Measurements from ENCODE around the gene EDIL3.

The EDIL3 gene

GRCh38 chr5:84384604-84385575 is at the start of gene EDIL3:
Gene EDIL3, minus strand, starts transcription at chr5:84384880. Its CDS starts 506 bp downstream, at chr5:84384374.
- H3K27me3 ChIP-seq (ENCODE audit: insufficient read depth, low read depth, severe bottlenecking) = no peaks in the 10 kb centered on the region
- DNase-seq = peak; percentile 65
- H3K9me3 ChIP-seq (ENCODE audit: severe bottlenecking) = no peaks in the 10 kb centered on the region
- TF ChIP-seq CTCF (IDR thresholded peaks at IDR 0.05; ENCODE audit: low read depth, low read length) = no peak
- H3K4me3 ChIP-seq (ENCODE audit: low read depth, low read length) = peak within 1 kb of the TSS; percentile 90
- H3K36me3 ChIP-seq = no peaks in the 10 kb centered on the region; the same call in 1 of the 2 replicates
- peak within 1 kb of the TSS; percentile 80 for H3K27ac ChIP-seq

GRCh38 chr5:84433461-84433860 is 48.8 kb upstream of the EDIL3 start:
- Histone ChIP-seq H3K36me3 (no peaks in the 10 kb centered on the region), H3K27ac (no peak overlapping the region), H3K4me3 (ENCODE audit: low read depth, low read length) (no peak overlapping the region), H3K27me3 (ENCODE audit: insufficient read depth, low read depth, severe bottlenecking) (no peaks in the 10 kb centered on the region), H3K9me3 (ENCODE audit: severe bottlenecking) (no peaks in the 10 kb centered on the region)
- no peak for DNase-seq
- TF ChIP-seq CTCF (IDR thresholded peaks at IDR 0.05; ENCODE audit: low read depth, low read length) = no peak

- no peak for DNase-seq
- H3K9me3 ChIP-seq (ENCODE audit: severe bottlenecking) = no peaks in the 10 kb centered on the region
- no peak overlapping the region for H3K4me3 ChIP-seq (ENCODE audit: low read depth, low read length)
- no peak for TF ChIP-seq CTCF (IDR thresholded peaks at IDR 0.05; ENCODE audit: low read depth, low read length)
- H3K36me3 ChIP-seq = no peaks in the 10 kb centered on the region
- H3K27me3 ChIP-seq (ENCODE audit: insufficient read depth, low read depth, severe bottlenecking) = no peaks in the 10 kb centered on the region
- no peak overlapping the region for H3K27ac ChIP-seq
Measured at GRCh38 chr5:84430863-84431663, 46.4 kb upstream of the EDIL3 start.

- DNase-seq = no peak
- H3K27me3 ChIP-seq (ENCODE audit: insufficient read depth, low read depth, severe bottlenecking) = no peaks in the 10 kb centered on the region
- H3K27ac ChIP-seq = no peak overlapping the region
- no peaks in the 10 kb centered on the region for H3K9me3 ChIP-seq (ENCODE audit: severe bottlenecking)
- no peak for TF ChIP-seq CTCF (IDR thresholded peaks at IDR 0.05; ENCODE audit: low read depth, low read length)
- no peak overlapping the region for H3K4me3 ChIP-seq (ENCODE audit: low read depth, low read length)
- no peaks in the 10 kb centered on the region for H3K36me3 ChIP-seq
Measured at GRCh38 chr5:84430079-84430478, 45.4 kb upstream of the EDIL3 start.

GRCh38 chr5:84425365-84425881 is 40.7 kb upstream of the EDIL3 start:
- TF ChIP-seq CTCF (IDR thresholded peaks at IDR 0.05; ENCODE audit: low read depth, low read length) = no peak
- DNase-seq = no peak
- H3K27me3 ChIP-seq (ENCODE audit: insufficient read depth, low read depth, severe bottlenecking) = no peaks in the 10 kb centered on the region
- no peaks in the 10 kb centered on the region for H3K36me3 ChIP-seq
- H3K27ac ChIP-seq = no peak overlapping the region
- no peaks in the 10 kb centered on the region for H3K9me3 ChIP-seq (ENCODE audit: severe bottlenecking)
- no peak overlapping the region for H3K4me3 ChIP-seq (ENCODE audit: low read depth, low read length)

All from WERI-Rb-1 (cell line).